GM12864 (cell line): ENCODE results near the gene HSF5.

Experiments
- DNase-seq: peaks from one replicate; pipeline ENCODE4 v3.0.0-alpha.2; 2011; ENCODE audit warnings: low read depth
- H3K4me3 ChIP-seq: 2 replicates; pipeline ENCODE4 v1.5.1; 2011; ENCODE audit warnings: mild to moderate bottlenecking, low read depth, low read length, control low read depth
- CTCF ChIP-seq: IDR thresholded peaks from 2 replicates; pipeline ENCODE4 v1.5.1; 2011; ENCODE audit warnings: low read depth, mild to moderate bottlenecking, moderate library complexity, low read length, control low read depth, inconsistent platforms; ENCODE audit errors: missing control alignments

The HSF5 gene

GRCh38 chr17:58501451-58501850 lies 13.2 kb upstream of the HSF5 start:
- no peak overlapping the region for H3K4me3 ChIP-seq
- TF ChIP-seq CTCF = no peak
- DNase-seq = no peak

GRCh38 chr17:58498177-58498828 lies 10.1 kb upstream of the HSF5 start:
- H3K4me3 ChIP-seq = no peak overlapping the region
- no peak for DNase-seq
- TF ChIP-seq CTCF = no peak

- DNase-seq = no peak
- H3K4me3 ChIP-seq = no peak overlapping the region
- no peak for TF ChIP-seq CTCF
These were observed 5.3 kb upstream of the HSF5 start for GRCh38 chr17:58493506-58493905.

GRCh38 chr17:58492238-58493121 lies 4.3 kb upstream of the HSF5 start:
- DNase-seq = no peak
- H3K4me3 ChIP-seq = no peak overlapping the region
- TF ChIP-seq CTCF = no peak

- DNase-seq = no peak
- TF ChIP-seq CTCF = no peak
- H3K4me3 ChIP-seq = no peak overlapping the region
These were observed 3.4 kb upstream of the HSF5 start for GRCh38 chr17:58491510-58492045.

GRCh38 chr17:58488428-58488890 lies 251 bp upstream of the HSF5 start:
- H3K4me3 ChIP-seq = no peak overlapping the region
- TF ChIP-seq CTCF = no peak
- no peak for DNase-seq
